Measurements from ENCODE around the gene NPAS3.

GRCh38 chr14:32920696-32921276 is 17.9 kb upstream of the NPAS3 start:
- TF ChIP-seq EZH2 (IDR thresholded peaks at IDR 0.05; ENCODE audit: borderline replicate concordance, low read depth, low read length, severe bottlenecking) (no peak), CTCF (IDR thresholded peaks at IDR 0.05; ENCODE audit: extremely low read depth in 1 of 2, insufficient read depth in 1 of 2, low read depth in 1 of 2, low read length in 2 of 2) (no peak)

Data from endothelial cell of umbilical vein (primary cell).